Uterus (tissue), 2 donors: ENCODE results near the gene RBM47.

ENCODE experiments used
- POLR2A ChIP-seq, 2 donors: fragments of 450-650 bp; IDR thresholded peaks; one replicate each; pipeline ENCODE4 v1.6.1; 2016; ENCODE audit warnings: antibody characterized with exemption in 2 of 2, mild to moderate bottlenecking in 1 of 2, moderate library complexity in 1 of 2
- TF ChIP-seq, protein P1 (sequence below), 4 experiments: fragments of 200-600 bp in 2 of 4; fragments of 450-650 bp in 2 of 4; sonication (generic) in 2 of 4; IDR thresholded peaks; one replicate each; pipeline ENCODE4 v1.5.1; 2016 to 2019; ENCODE audit warnings: antibody characterized with exemption in 4 of 4, mild to moderate bottlenecking in 2 of 4, moderate library complexity in 1 of 4

DNA sequence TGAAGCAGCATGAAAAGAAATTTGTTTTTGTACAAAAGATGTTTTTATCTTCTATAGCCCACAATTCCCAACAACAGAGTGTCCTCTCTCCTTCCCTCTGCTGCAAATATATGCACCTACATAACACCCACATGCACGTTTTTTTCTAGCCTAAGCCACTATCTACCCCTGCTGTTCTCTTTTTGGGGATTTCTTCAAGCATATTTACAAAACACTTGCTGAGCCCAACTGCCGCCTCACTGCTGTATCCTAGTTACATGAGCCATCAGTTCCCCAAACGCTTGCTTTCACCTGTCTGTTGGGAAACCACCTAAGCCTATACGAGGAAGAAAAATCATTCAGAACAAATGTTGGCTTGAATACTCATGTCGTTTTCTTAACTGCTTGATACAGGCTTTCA, 167.3 kb downstream of the RBM47 start:
- TF ChIP-seq POLR2A (IDR thresholded peaks at IDR 0.05) = no peak
- TF ChIP-seq, protein P1, sequence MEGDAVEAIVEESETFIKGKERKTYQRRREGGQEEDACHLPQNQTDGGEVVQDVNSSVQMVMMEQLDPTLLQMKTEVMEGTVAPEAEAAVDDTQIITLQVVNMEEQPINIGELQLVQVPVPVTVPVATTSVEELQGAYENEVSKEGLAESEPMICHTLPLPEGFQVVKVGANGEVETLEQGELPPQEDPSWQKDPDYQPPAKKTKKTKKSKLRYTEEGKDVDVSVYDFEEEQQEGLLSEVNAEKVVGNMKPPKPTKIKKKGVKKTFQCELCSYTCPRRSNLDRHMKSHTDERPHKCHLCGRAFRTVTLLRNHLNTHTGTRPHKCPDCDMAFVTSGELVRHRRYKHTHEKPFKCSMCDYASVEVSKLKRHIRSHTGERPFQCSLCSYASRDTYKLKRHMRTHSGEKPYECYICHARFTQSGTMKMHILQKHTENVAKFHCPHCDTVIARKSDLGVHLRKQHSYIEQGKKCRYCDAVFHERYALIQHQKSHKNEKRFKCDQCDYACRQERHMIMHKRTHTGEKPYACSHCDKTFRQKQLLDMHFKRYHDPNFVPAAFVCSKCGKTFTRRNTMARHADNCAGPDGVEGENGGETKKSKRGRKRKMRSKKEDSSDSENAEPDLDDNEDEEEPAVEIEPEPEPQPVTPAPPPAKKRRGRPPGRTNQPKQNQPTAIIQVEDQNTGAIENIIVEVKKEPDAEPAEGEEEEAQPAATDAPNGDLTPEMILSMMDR (IDR thresholded peaks at IDR 0.05) = no peak
